NCI-H146 (cell line): Measurements from ENCODE around the gene SECTM1.
A peak's percentile ranks its signal among the peaks of the same experiment; 100 is the strongest.

ENCODE experiments used
- DNase-seq: peaks from one replicate; lab custom pipeline; 2025; lab: John Stamatoyannopoulos, UW

The SECTM1 gene

GRCh38 chr17:82280537-82280936 lies 53.0 kb downstream of the SECTM1 start:
- DNase-seq: no peak

GRCh38 chr17:82278786-82279391 lies 54.7 kb downstream of the SECTM1 start:
- peak; percentile 96 for DNase-seq

- no peak for DNase-seq
Observed at GRCh38 chr17:82278308-82278707, 55.3 kb downstream of the SECTM1 start.

GRCh38 chr17:82277851-82278250 lies 55.7 kb downstream of the SECTM1 start:
- no peak for DNase-seq

- DNase-seq: no peak
Observed at GRCh38 chr17:82276938-82277337, 56.6 kb downstream of the SECTM1 start.

GRCh38 chr17:82275326-82275725 lies 58.2 kb downstream of the SECTM1 start:
- DNase-seq: no peak

GRCh38 chr17:82274134-82275020 lies 59.2 kb downstream of the SECTM1 start:
- DNase-seq: no peak

GRCh38 chr17:82273327-82274133 lies 60.0 kb downstream of the SECTM1 start, which contains the start of gene CSNK1D:
Gene CSNK1D (minus strand): TSS chr17:82273700. CDS start chr17:82273381, 319 bp downstream.
- peak; percentile 86 for DNase-seq

GRCh38 chr17:82272495-82273326 lies 60.9 kb downstream of the SECTM1 start:
- peak; percentile 63 for DNase-seq

- no peak for DNase-seq
Observed at GRCh38 chr17:82271401-82271800, 62.2 kb downstream of the SECTM1 start.
